NCI-H748 (cell line): ENCODE measurements around the gene CDAN1.

Experiments used
- DNase-seq: peaks from one replicate; lab custom pipeline; 2025; ENCODE audit not compliant: unreplicated experiment; lab: John Stamatoyannopoulos, UW

CDAN1 gene

GRCh38 chr15:42735382-42736165 is 1.4 kb downstream of the CDAN1 start:
- no peak for DNase-seq

DNA sequence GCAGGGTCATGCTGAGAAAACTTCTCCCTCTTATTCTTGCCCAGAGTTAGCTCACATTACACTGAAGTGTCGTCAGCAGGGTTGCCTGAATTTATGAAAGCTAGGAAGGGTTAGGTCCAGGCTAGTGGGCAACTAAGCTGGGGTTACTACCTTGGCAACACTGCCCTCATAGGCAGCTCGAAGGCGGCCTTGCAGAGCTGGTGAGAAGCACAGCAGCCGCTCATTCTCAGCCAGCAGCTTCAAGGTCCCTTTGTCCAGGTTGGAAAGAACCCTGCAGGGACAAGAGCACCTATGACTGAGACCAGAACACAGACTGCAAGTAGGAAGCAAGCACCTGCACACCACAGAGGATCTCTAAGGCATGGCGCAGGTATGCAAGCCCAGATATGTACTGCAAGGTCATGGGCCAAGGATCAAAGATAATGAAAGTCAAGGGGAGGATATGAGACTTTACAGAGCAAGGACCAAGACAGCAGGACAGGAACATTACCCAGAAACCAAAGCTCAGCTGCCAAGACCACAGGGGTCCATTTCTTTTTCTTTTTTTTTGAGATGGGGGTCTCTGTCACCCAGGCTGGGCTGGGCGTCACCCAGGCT is 2.8 kb downstream of the CDAN1 start:
- DNase-seq: no peak

- DNase-seq: no peak
Measured at GRCh38 chr15:42733027-42733426, 3.9 kb downstream of the CDAN1 start.

- no peak for DNase-seq
Measured at GRCh38 chr15:42732095-42732827, 4.7 kb downstream of the CDAN1 start.

GRCh38 chr15:42731461-42731860 is 5.5 kb downstream of the CDAN1 start:
- no peak for DNase-seq

- DNase-seq: no peak
Measured at GRCh38 chr15:42730536-42730935, 6.4 kb downstream of the CDAN1 start.

DNA sequence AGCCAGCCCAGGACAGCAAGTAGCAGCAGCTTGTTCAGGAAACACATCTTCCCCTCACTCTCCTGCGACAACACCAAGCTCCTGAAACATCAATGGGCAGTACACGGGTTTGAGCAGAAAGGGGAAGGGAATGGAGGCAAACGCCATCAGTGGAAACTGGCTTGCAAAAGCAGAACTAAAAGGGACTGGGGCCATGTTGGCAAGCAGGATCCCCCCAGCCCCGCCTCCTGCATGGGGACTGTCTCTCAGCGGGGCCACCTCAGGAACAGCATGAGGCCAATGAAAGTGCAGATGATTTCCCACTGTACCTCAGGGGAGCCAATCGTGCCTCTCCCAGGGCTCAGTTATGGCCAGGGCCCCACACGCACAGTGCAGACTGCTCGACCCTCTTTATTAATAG is 6.8 kb downstream of the CDAN1 start:
- no peak for DNase-seq

DNA sequence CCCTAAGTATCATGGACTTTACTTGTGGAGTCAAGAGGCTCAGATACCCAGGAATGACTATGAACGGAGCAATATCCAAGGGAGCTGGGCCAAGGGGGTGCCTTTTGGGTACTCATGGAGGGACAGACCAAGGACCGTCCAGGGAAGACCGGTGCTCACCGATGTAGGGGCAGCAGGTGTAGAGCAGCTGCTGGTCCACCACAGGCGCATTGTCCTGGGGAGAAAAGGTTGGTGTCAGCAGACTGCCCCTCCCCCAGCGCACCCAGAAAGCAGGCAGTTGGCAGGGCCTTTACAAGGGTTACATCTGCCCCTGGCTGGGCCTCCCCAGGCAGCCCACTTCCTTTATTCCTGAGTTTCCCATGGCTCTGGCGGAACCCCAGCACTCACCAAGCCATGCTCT is 7.5 kb downstream of the CDAN1 start:
- DNase-seq: no peak

GRCh38 chr15:42728972-42729371 is 8.0 kb downstream of the CDAN1 start:
- no peak for DNase-seq

DNA sequence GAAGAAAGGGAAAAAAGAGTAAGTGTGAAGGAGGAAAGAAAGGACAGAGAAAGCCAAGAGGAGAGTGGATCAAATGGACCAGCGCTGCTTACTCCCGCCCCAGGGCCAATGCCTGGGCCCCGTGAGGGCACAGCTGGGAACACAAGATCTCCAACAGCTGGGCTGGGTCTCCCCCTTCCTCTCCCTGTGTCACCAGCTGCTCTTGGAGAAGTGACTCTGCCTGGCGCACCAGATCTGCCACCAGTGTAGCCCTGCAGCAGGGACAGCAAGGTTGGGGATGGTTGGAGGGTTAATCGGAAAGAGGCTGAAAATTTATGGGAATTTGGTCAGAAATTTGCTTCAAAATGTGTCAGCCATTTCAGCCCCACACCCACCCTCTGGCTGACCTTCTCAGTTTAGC is 8.4 kb downstream of the CDAN1 start:
- DNase-seq: no peak

GRCh38 chr15:42727750-42728381 is 9.1 kb downstream of the CDAN1 start:
- no peak for DNase-seq

DNA sequence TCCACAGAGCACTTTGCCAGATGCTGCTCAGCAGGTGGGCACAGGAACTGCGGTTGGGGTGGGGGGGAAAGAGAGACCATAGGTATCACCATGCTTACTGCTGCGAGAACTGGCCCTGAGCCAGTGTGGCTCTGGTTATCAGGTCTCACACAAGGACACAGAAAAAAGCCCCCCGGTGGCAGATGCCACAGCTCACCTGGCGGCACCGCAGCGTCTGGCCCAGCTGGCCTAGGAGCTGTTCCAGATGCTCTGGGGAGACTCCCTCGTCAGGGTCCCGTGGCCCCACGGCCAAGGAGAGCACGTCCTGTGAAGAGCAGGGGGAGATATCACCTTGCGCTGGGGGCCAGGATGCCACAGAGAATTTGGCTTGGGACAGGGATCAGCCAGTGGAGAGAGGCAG is 10.8 kb downstream of the CDAN1 start:
- DNase-seq: no peak

- no peak for DNase-seq
Measured at GRCh38 chr15:42725331-42725903, 11.5 kb downstream of the CDAN1 start.

GRCh38 chr15:42724276-42724675 is 12.7 kb downstream of the CDAN1 start:
- DNase-seq: no peak

- DNase-seq: no peak
Measured at GRCh38 chr15:42723068-42723467, 13.9 kb downstream of the CDAN1 start.

GRCh38 chr15:42721916-42722315 is 15.0 kb downstream of the CDAN1 start:
- no peak for DNase-seq

GRCh38 chr15:42721016-42721415 is 15.9 kb downstream of the CDAN1 start:
- no peak for DNase-seq

GRCh38 chr15:42720071-42720470 is 16.9 kb downstream of the CDAN1 start:
- DNase-seq: no peak

- DNase-seq: no peak
Measured at GRCh38 chr15:42719043-42719442, 17.9 kb downstream of the CDAN1 start.

DNA sequence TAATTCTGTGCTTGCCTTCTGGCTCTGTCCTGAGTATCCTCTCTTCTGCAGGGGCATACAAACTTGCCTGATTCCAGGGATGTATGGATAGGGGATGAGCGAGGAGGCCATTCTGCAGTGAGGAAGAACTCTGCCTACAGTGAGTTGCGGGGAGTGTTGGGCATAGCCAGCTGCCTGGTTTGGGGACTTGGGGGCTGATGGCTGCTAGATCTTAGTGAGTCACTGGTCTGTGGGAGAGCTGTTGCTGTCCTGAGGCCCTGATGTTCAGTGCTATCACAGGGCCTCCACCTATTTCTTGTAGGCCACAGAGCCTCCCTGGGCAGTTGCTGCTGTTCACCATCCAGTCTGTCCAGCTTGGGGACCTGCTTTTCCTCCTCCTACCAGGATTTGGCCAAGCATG is 20.3 kb downstream of the CDAN1 start:
- DNase-seq: no peak

GRCh38 chr15:42716125-42716524 is 20.8 kb downstream of the CDAN1 start:
- DNase-seq: no peak
